ENCODE results near the gene SERPIND1. TPM values are rescaled to one million over a fixed set of nuclear protein-coding genes. Genes with fewer than 3 reads are reported as not detected.

SERPIND1 gene
- 0.01 TPM for polyA plus RNA-seq (2013, experiment 1 of 2)
- polyA plus RNA-seq (2013, experiment 2 of 2): not detected

GRCh38 chr22:20773793-20774212, at the start of gene SERPIND1:
SERPIND1 (plus strand) TSS chr22:20774113; CDS start chr22:20779313, 5,200 bp downstream.
- H3K27ac ChIP-seq (ENCODE audit: low read depth, low read length): no peak within 1 kb of the TSS
- no peak within 1 kb of the TSS for H3K4ac ChIP-seq (ENCODE audit: low read depth, low read length)
- H2BK15ac ChIP-seq (replicated peaks; ENCODE audit: low read depth): no peak within 1 kb of the TSS
- H3K56ac ChIP-seq (ENCODE audit: low read length): no peak within 1 kb of the TSS
- H2BK120ac ChIP-seq (ENCODE audit: low read depth, low read length): no peak within 1 kb of the TSS
- no peak within 1 kb of the TSS for H2AK5ac ChIP-seq (ENCODE audit: low read length)
- no peak within 1 kb of the TSS for H3K4me2 ChIP-seq (ENCODE audit: low read length)
- no peaks in the 10 kb centered on the region for H3K4me1 ChIP-seq (ENCODE audit: control insufficient read depth, low read depth, low read length)
- no peaks in the 10 kb centered on the region for H3K27me3 ChIP-seq (ENCODE audit: insufficient read depth, low read length, poor library complexity)
- H3K36me3 ChIP-seq (ENCODE audit: control insufficient read depth, insufficient read depth, low read length): no peaks in the 10 kb centered on the region
- H3K79me1 ChIP-seq (ENCODE audit: low read length): no peaks in the 10 kb centered on the region
- no peak within 1 kb of the TSS for H4K5ac ChIP-seq (ENCODE audit: low read length)
- no peaks in the 10 kb centered on the region for H3K79me2 ChIP-seq (ENCODE audit: control insufficient read depth, insufficient read depth, low read length)
- no peak for DNase-seq
- WGBS (ENCODE audit: extremely low coverage, insufficient coverage, low lambda C conversion rate): no CpG with 5 or more reads among the region's 4 CpGs
- H3K23ac ChIP-seq (ENCODE audit: low read length): no peak within 1 kb of the TSS
- H3K4me3 ChIP-seq (ENCODE audit: low read length): no peak within 1 kb of the TSS
- no peak within 1 kb of the TSS for H3K18ac ChIP-seq (ENCODE audit: low read length)
- H4K8ac ChIP-seq (ENCODE audit: low read depth, low read length): no peak within 1 kb of the TSS
- H3K9ac ChIP-seq (ENCODE audit: low read length): no peak within 1 kb of the TSS
- H2BK5ac ChIP-seq (ENCODE audit: low read length): no peak within 1 kb of the TSS

- Histone ChIP-seq H3K79me2 (ENCODE audit: control insufficient read depth, insufficient read depth, low read length) (no peaks in the 10 kb centered on the region), H2BK120ac (ENCODE audit: low read depth, low read length) (no peak overlapping the region), H3K4me1 (ENCODE audit: control insufficient read depth, low read depth, low read length) (no peaks in the 10 kb centered on the region), H3K56ac (ENCODE audit: low read length) (no peak overlapping the region), H3K4me2 (ENCODE audit: low read length) (no peak overlapping the region), H3K4me3 (ENCODE audit: low read length) (no peak overlapping the region), H2BK15ac (replicated peaks; ENCODE audit: low read depth) (no peak overlapping the region), H2BK5ac (ENCODE audit: low read length) (no peak overlapping the region), H3K27ac (ENCODE audit: low read depth, low read length) (no peak overlapping the region), H2AK5ac (ENCODE audit: low read length) (no peak overlapping the region), H3K79me1 (ENCODE audit: low read length) (no peaks in the 10 kb centered on the region), H3K4ac (ENCODE audit: low read depth, low read length) (no peak overlapping the region), H3K36me3 (ENCODE audit: control insufficient read depth, insufficient read depth, low read length) (peaks cover 2% of the 10 kb centered on the region), H4K8ac (ENCODE audit: low read depth, low read length) (no peak overlapping the region), H3K27me3 (ENCODE audit: insufficient read depth, low read length, poor library complexity) (no peaks in the 10 kb centered on the region), H3K9ac (ENCODE audit: low read length) (no peak overlapping the region), H3K18ac (ENCODE audit: low read length) (no peak overlapping the region), H3K23ac (ENCODE audit: low read length) (no peak overlapping the region), H4K5ac (ENCODE audit: low read length) (no peak overlapping the region)
- WGBS (ENCODE audit: extremely low coverage, insufficient coverage, low lambda C conversion rate): no CpG with 5 or more reads among the region's 9 CpGs
- DNase-seq: no peak
These were observed 49.0 kb upstream of the SERPIND1 start for GRCh38 chr22:20724676-20725454.

GRCh38 chr22:20725987-20726558, 47.8 kb upstream of the SERPIND1 start:
- Histone ChIP-seq H3K36me3 (ENCODE audit: control insufficient read depth, insufficient read depth, low read length) (peaks cover 2% of the 10 kb centered on the region), H3K18ac (ENCODE audit: low read length) (no peak overlapping the region), H4K5ac (ENCODE audit: low read length) (no peak overlapping the region), H3K4ac (ENCODE audit: low read depth, low read length) (no peak overlapping the region), H3K56ac (ENCODE audit: low read length) (no peak overlapping the region), H3K79me1 (ENCODE audit: low read length) (no peaks in the 10 kb centered on the region), H3K27me3 (ENCODE audit: insufficient read depth, low read length, poor library complexity) (no peaks in the 10 kb centered on the region), H2AK5ac (ENCODE audit: low read length) (no peak overlapping the region), H3K4me2 (ENCODE audit: low read length) (no peak overlapping the region), H2BK5ac (ENCODE audit: low read length) (no peak overlapping the region), H3K27ac (ENCODE audit: low read depth, low read length) (no peak overlapping the region), H3K4me3 (ENCODE audit: low read length) (no peak overlapping the region), H3K9ac (ENCODE audit: low read length) (no peak overlapping the region), H3K4me1 (ENCODE audit: control insufficient read depth, low read depth, low read length) (no peaks in the 10 kb centered on the region), H4K8ac (ENCODE audit: low read depth, low read length) (no peak overlapping the region), H3K23ac (ENCODE audit: low read length) (no peak overlapping the region), H3K79me2 (ENCODE audit: control insufficient read depth, insufficient read depth, low read length) (no peaks in the 10 kb centered on the region), H2BK120ac (ENCODE audit: low read depth, low read length) (no peak overlapping the region), H2BK15ac (replicated peaks; ENCODE audit: low read depth) (no peak overlapping the region)
- WGBS (ENCODE audit: extremely low coverage, insufficient coverage, low lambda C conversion rate): no CpG with 5 or more reads among the region's 11 CpGs
- no peak for DNase-seq

GRCh38 chr22:20727118-20728015, 46.5 kb upstream of the SERPIND1 start:
- no peak overlapping the region for H3K18ac ChIP-seq (ENCODE audit: low read length)
- no peak overlapping the region for H3K4ac ChIP-seq (ENCODE audit: low read depth, low read length)
- H3K4me1 ChIP-seq (ENCODE audit: control insufficient read depth, low read depth, low read length): no peaks in the 10 kb centered on the region
- H3K79me1 ChIP-seq (ENCODE audit: low read length): no peaks in the 10 kb centered on the region
- H3K27ac ChIP-seq (ENCODE audit: low read depth, low read length): no peak overlapping the region
- H3K79me2 ChIP-seq (ENCODE audit: control insufficient read depth, insufficient read depth, low read length): no peaks in the 10 kb centered on the region
- H3K27me3 ChIP-seq (ENCODE audit: insufficient read depth, low read length, poor library complexity): no peaks in the 10 kb centered on the region
- H2BK120ac ChIP-seq (ENCODE audit: low read depth, low read length): no peak overlapping the region
- no peak for DNase-seq
- no peak overlapping the region for H3K4me3 ChIP-seq (ENCODE audit: low read length)
- no peak overlapping the region for H4K8ac ChIP-seq (ENCODE audit: low read depth, low read length)
- no peak overlapping the region for H2BK15ac ChIP-seq (replicated peaks; ENCODE audit: low read depth)
- WGBS (ENCODE audit: extremely low coverage, insufficient coverage, low lambda C conversion rate): no CpG with 5 or more reads among the region's 29 CpGs
- no peak overlapping the region for H3K23ac ChIP-seq (ENCODE audit: low read length)
- no peak overlapping the region for H2AK5ac ChIP-seq (ENCODE audit: low read length)
- no peak overlapping the region for H3K56ac ChIP-seq (ENCODE audit: low read length)
- no peak overlapping the region for H2BK5ac ChIP-seq (ENCODE audit: low read length)
- peaks cover 2% of the 10 kb centered on the region for H3K36me3 ChIP-seq (ENCODE audit: control insufficient read depth, insufficient read depth, low read length)
- no peak overlapping the region for H4K5ac ChIP-seq (ENCODE audit: low read length)
- no peak overlapping the region for H3K9ac ChIP-seq (ENCODE audit: low read length)
- H3K4me2 ChIP-seq (ENCODE audit: low read length): no peak overlapping the region

GRCh38 chr22:20728523-20729190, 45.3 kb upstream of the SERPIND1 start:
- H3K79me1 ChIP-seq (ENCODE audit: low read length): no peaks in the 10 kb centered on the region
- H3K56ac ChIP-seq (ENCODE audit: low read length): no peak overlapping the region
- no peaks in the 10 kb centered on the region for H3K4me1 ChIP-seq (ENCODE audit: control insufficient read depth, low read depth, low read length)
- H3K9ac ChIP-seq (ENCODE audit: low read length): no peak overlapping the region
- no peak overlapping the region for H2BK5ac ChIP-seq (ENCODE audit: low read length)
- H3K18ac ChIP-seq (ENCODE audit: low read length): no peak overlapping the region
- H3K27me3 ChIP-seq (ENCODE audit: insufficient read depth, low read length, poor library complexity): no peaks in the 10 kb centered on the region
- H3K4me3 ChIP-seq (ENCODE audit: low read length): no peak overlapping the region
- no peak overlapping the region for H4K5ac ChIP-seq (ENCODE audit: low read length)
- DNase-seq: no peak
- H3K4me2 ChIP-seq (ENCODE audit: low read length): no peak overlapping the region
- H4K8ac ChIP-seq (ENCODE audit: low read depth, low read length): no peak overlapping the region
- no peak overlapping the region for H3K4ac ChIP-seq (ENCODE audit: low read depth, low read length)
- H3K79me2 ChIP-seq (ENCODE audit: control insufficient read depth, insufficient read depth, low read length): no peaks in the 10 kb centered on the region
- H2BK15ac ChIP-seq (replicated peaks; ENCODE audit: low read depth): no peak overlapping the region
- peaks cover 2% of the 10 kb centered on the region for H3K36me3 ChIP-seq (ENCODE audit: control insufficient read depth, insufficient read depth, low read length)
- no peak overlapping the region for H2BK120ac ChIP-seq (ENCODE audit: low read depth, low read length)
- no peak overlapping the region for H3K27ac ChIP-seq (ENCODE audit: low read depth, low read length)
- WGBS (ENCODE audit: extremely low coverage, insufficient coverage, low lambda C conversion rate): no CpG with 5 or more reads among the region's 10 CpGs
- H2AK5ac ChIP-seq (ENCODE audit: low read length): no peak overlapping the region
- no peak overlapping the region for H3K23ac ChIP-seq (ENCODE audit: low read length)
